Measurements from ENCODE around the gene BCL7C.
A peak's percentile ranks its signal among the peaks of the same experiment; 100 is the strongest.

The BCL7C gene

DNA sequence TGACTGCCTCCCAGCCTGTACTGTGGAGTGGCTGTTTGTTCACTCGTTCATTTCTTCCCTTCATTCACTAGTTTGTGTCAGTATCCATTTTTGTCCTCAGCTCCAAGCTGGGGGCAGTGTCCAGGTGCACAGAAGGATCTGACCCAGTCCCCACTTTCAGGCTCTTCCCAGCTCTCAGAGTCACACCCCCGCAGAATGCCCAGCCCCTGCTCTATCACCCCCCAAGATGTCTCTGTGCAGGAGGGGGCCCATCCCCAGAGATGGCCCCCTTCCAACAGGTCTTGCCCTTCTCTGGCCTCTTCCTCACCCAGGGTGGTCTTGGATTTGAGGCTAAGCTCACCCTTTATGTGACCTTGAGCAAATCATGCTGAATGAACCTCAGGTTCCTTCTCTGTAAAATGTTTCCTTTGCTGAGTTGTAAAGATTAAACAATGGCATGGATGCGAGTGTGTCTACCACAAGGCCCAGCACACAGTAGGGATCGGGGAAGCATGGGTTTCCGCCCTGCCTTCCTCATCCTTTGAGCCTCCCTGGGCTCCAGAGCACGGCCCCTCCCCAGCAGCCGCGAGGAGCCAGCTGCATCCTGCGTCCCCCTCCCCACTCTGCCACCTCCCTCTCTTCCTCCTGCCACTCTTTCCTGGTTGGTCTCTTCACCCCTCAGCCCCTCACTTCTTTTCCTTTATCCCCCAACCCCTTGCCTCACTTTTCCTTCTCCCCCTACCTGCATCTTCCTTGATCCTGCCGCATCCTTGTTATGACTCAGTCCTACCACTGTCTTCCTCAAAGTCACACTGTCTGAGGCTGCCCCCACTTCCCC lies 32.3 kb upstream of the BCL7C start:
- no peak for DNase-seq
- no peak for TF ChIP-seq POLR2A (IDR thresholded peaks at IDR 0.05; ENCODE audit: low read length)
- no peak for TF ChIP-seq GATA1 (IDR thresholded peaks at IDR 0.05; ENCODE audit: low read depth, low read length)

DNA sequence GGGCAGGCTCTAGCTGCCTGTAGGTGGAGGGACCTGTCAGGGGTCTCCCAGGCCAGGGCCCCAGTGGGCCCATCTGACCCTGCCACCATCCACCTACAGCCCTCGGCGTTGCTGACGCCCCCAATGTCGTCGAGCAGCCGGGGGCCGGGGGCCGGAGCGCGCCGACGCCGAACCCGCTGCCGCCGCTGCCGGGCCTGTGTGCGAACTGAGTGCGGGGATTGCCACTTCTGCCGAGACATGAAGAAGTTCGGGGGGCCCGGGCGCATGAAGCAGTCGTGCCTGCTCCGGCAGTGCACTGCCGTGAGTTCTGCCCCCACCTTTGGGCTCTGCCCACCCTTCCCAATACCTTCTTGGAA lies 31.7 kb upstream of the BCL7C start:
- no peak for DNase-seq
- no peak for TF ChIP-seq GATA1 (IDR thresholded peaks at IDR 0.05; ENCODE audit: low read depth, low read length)

DNA sequence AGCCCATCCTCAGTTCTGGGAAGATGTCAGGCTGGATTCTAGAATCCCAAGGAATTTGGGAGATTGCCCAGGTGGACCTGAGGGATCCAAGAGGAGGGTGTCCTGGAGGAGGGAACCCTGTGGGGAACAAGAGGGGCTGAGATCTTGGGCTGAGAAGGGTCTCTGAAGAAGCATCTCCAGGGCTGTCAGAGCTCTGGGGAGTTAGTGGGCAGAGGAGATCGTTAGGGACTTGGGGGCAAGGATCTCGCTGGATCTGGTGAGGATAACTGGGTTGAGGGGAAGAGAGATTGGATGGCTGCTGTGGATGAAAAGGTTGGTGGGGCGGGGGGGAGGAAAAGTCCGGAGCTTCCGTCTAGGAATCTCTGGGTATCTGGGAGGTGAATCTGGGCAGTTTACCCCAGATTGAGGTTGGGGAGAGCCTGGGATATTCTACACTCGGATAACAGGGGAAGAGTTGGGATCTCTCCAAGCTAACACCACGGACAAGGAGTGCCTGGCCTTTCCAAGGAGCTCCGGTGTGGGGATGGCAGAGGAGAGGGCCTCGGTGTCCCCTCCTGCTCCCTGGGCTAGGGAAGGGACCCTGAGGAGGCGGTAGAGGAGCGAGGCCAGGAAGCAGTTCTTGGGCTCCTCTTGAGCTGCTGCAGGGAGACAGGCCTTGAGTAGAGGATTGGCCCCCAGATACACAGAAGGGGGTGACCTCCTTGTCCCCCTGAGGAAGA lies 31.2 kb upstream of the BCL7C start:
- DNase-seq, result no peak

DNA sequence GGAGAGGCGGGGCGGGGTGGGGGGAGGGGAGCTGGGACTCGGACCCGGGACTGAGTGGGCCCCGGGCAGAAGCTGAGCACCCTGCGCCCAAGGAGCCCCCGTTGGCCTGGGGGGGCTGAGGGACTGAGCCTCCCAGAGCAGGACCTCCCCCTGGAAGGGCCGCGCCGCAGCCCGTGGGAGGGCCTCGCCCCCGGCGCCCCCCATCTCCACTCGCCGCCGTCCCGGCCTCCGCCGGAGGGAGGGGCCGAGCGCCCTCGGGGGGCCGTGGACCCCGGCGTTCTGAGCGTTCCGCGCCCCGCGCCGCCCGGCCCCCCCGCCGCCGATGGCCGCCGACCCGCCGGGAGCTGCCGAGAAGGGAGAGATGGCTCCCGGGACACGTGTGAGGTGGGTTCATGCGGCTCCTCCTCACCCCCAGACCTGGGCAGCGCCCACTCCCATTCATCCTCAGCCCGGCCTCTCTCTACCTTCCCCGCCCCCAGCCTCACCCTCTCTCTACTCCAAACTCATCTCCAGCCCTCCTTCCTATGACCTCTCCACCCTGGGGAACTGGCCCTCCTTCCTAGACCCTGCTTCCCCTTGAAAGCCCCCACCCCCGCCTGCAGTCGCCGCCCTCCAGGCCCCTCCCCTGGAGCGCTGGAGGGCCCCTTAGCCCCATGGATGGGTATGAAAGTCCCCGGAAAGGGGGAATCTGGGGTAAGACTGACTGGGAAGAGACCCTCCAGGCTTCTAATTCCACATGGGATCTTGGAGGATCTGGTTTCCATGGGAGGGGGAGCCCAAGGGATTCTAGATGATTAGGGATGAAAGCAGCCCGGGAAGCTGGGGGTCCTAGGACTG lies 30.4 kb upstream of the BCL7C start:
- DNase-seq, result no peak
- TF ChIP-seq GATA1 (IDR thresholded peaks at IDR 0.05; ENCODE audit: low read depth, low read length) (no peak), POLR2A (IDR thresholded peaks at IDR 0.05; ENCODE audit: low read length) (no peak)

More for the DNA sequence above, 31.2 kb upstream of the BCL7C start:
- TF ChIP-seq GATA1 (IDR thresholded peaks at IDR 0.05; ENCODE audit: low read depth, low read length) (no peak), POLR2A (IDR thresholded peaks at IDR 0.05; ENCODE audit: low read length) (no peak)

DNA sequence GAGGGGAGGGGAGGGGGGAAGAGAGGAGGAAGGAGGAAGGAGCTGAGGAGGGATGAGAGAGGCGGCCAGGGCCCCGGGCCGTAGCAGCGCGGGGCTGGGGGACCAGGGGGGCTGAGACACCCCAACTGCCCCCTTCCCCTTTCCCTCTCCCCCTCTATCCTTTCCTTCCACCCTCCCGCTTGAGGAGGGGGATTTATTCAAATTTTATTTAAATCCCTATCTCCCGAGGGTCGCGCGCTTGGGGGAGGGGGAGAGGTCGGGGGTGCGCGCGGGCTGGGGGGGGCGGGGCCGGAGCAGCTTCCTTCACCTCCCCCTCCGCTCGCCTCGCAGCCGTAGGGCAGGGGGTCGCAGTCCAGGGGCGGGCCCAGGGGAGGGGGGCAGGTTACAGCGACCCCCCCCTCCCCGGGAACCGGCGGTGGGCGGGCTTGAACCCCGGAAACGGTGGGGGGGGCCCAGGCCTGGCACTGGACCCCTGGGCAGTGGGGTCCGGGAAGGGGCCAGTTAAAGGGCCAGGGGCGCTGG lies 29.7 kb upstream of the BCL7C start, which contains the start of gene FBXL19:
Gene FBXL19 (plus strand): TSS at position 19 of the 522 bp plus-strand sequence. CDS start 2,183 bp downstream, outside the sequence.
- no peak for TF ChIP-seq GATA1 (IDR thresholded peaks at IDR 0.05; ENCODE audit: low read depth, low read length)
- TF ChIP-seq POLR2A (IDR thresholded peaks at IDR 0.05; ENCODE audit: low read length), result no peak
- DNase-seq, result no peak

DNA sequence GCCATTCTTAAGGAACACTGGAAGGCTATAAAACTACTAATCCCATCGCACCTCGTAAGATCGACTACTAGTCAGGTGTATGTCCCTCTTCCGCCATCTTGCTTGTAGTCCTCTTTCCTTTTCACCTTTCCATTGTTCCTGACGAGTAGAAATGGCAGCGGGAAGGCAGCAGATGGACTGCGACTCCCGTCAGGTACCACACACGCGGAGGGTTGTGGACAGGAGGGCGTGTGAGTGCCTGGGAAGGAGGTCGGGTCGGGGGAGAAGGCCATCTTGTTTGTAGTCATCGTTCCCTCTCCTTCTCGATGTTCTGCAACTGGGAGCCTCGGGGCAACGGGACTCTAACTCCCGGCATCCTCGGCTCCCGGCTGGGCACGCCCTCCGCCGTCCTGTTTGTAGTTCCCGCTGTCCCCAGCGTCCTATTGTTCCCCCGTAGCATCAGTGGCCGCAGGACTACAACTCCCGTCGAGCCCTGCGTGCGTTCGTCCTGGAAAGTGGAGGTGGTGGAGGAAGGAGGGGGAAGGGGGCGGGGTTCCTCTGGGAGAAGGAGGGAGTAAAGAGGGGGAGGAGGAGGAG lies 29.2 kb upstream of the BCL7C start:
- peak; percentile 98 for DNase-seq
- TF ChIP-seq GATA1 (IDR thresholded peaks at IDR 0.05; ENCODE audit: low read depth, low read length), result no peak
- peak; percentile 63 for TF ChIP-seq POLR2A (IDR thresholded peaks at IDR 0.05; ENCODE audit: low read length)

DNA sequence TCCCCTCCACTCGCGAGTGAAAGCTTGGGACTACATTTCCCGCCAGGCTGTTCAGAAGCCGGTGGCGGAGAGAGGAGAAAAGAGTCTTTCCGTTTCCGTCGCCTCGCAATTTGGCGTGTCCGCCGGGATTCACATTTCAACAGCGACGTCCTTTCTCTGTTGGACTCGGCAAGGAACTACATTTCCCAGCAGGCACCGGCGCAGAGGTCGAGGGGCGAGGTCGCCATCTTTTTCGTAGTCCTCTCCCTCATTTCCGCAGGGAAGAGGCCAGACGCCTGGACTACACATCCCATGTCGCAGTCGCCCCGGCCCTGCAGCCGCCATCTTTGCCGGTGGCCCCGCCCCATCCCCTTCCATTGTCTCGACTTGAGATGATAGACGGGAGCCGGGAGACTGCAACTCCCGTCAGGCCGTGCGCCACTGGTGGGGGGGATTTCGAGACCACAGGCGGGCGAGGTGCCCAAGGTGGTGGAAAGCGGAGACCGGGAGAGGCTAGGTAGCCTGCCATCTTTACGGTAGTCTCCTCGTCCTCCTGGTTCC lies 28.6 kb upstream of the BCL7C start:
- no peak for TF ChIP-seq GATA1 (IDR thresholded peaks at IDR 0.05; ENCODE audit: low read depth, low read length)
- TF ChIP-seq POLR2A (IDR thresholded peaks at IDR 0.05; ENCODE audit: low read length), result no peak
- peak; percentile 99 to 100 for DNase-seq

DNA sequence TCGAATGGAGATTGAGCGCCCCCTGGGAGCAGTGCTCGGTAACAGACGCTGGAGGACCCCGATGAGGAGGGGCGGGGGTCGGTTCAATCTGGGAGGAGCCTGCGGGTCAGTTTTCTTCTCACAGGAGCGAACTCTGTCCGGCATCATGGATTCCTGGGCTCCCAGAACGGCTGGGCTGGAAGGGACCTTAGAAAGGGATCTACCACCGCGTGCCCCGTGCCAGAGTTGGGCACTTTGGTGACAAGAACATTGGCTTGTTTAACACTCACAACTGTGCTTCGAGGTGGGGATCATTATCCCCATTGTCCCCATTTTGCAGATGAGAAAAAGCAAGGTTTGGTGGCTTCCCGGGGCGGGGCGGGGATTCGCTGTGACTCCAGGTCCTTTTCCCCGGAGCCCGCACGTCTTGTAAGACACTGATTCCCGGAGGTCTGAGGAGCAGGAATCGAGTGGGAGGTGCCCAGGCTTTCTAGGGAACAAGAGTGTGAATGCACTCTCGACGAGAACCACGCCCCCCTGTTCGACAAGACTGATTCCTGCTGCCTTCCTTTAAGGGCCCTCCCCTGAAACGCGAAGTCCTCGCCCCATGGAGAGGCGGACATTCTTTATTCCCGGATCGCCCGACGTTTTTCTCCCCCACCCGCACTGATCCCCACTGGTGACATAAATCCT lies 28.0 kb upstream of the BCL7C start:
- TF ChIP-seq POLR2A (IDR thresholded peaks at IDR 0.05; ENCODE audit: low read length), result no peak
- TF ChIP-seq GATA1 (IDR thresholded peaks at IDR 0.05; ENCODE audit: low read depth, low read length), result no peak
- peak; percentile 86 to 89 for DNase-seq

DNA sequence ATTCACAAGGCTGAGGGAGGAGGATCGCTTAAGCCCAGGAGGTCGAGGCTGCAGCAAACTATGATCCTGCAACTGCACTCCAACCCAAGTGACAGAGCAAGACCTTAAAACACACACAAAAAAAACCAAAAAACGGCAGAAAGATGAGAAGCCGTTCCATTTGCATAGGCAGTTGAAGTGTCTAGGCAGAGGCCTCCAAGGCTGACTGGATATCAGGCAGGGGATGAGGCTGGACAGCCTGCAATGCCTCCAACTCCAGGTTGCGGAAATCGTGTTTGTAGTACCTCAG lies 27.5 kb upstream of the BCL7C start:
- no peak for TF ChIP-seq POLR2A (IDR thresholded peaks at IDR 0.05; ENCODE audit: low read length)
- TF ChIP-seq GATA1 (IDR thresholded peaks at IDR 0.05; ENCODE audit: low read depth, low read length), result no peak
- DNase-seq, result no peak

DNA sequence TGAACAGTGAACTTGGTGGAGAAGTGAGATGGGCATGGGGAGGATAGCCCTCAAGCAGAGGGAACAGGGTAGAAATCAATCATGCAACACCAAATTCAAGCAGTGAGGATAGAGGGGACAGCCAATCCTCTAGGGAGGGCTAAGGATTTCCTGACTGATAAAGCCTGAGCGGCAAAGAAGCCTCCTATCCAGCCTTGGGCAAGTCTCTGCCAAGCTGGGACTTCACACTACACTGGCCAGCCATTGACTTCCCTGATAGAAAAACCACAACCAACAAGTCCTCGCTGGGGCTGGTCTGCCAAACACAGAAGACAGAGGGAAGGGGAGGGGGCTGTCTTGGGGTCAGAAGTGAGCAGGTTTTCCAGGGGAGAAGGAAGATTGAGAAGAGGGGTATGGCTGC lies 27.0 kb upstream of the BCL7C start:
- TF ChIP-seq POLR2A (IDR thresholded peaks at IDR 0.05; ENCODE audit: low read length) (no peak), GATA1 (IDR thresholded peaks at IDR 0.05; ENCODE audit: low read depth, low read length) (no peak)
- DNase-seq, result no peak

DNA sequence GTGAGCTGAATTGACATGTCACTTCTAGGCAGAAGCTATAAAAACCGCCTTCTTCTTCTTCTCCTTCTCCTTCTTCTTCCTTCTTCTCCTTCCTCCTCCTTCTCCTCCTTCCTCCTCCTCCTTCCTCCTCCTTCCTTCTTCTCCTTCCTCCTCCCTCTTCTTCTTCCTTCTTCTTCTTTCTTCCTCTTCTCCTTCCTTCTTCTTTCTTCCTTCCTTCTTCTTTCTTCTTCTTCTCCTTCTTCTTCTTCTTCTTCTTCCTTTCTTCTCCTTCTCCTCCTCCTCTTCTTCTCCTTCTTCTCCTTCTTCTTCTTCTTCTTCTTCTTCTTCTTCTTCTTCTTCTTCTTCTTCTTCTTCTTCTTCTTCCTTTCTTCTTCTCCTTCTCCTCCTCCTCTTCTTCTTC lies 24.7 kb upstream of the BCL7C start:
- DNase-seq, result no peak

DNA sequence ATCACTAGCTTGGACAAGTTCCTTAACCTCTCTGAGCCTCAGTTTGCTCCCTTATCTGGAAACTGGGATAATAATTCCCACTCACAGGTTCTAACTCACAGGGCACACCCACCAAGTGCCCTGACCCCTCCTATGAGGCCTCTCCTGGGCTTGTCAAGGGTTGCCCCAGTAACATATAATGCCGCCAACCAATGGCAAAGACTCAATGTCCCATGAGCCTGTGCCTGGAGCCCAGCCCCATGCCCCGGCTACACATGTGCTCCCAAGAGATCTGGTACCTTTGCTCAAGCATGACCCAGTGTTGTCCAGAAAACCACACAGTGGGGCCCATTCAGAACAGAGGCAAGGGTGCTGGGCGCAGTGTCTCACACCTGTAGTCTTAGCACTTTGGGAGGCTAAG lies 21.0 kb upstream of the BCL7C start:
- no peak for DNase-seq
- TF ChIP-seq POLR2A (IDR thresholded peaks at IDR 0.05; ENCODE audit: low read length) (no peak), GATA1 (IDR thresholded peaks at IDR 0.05; ENCODE audit: low read depth, low read length) (no peak)

More for the DNA sequence above, 24.7 kb upstream of the BCL7C start:
- TF ChIP-seq POLR2A (IDR thresholded peaks at IDR 0.05; ENCODE audit: low read length) (no peak), GATA1 (IDR thresholded peaks at IDR 0.05; ENCODE audit: low read depth, low read length) (no peak)
